Lower leg skin (tissue), 3 donors: ENCODE measurements around the gene KIAA0040.

Experiments
- CTCF ChIP-seq, 3 donors: fragments of 450-650 bp; IDR thresholded peaks; one replicate each; pipeline ENCODE4 v1.5.1; 2016; ENCODE audit warnings: antibody characterized with exemption in 3 of 3, mild to moderate bottlenecking in 3 of 3, moderate library complexity in 2 of 3
- POLR2A ChIP-seq, 2 donors: fragments of 450-650 bp; IDR thresholded peaks; one replicate each; pipeline ENCODE4 v1.6.1; 2016 to 2017; ENCODE audit warnings: antibody characterized with exemption in 2 of 2, mild to moderate bottlenecking in 1 of 2, moderate library complexity in 1 of 2

- TF ChIP-seq POLR2A (IDR thresholded peaks at IDR 0.05), result no peak
- TF ChIP-seq CTCF (IDR thresholded peaks at IDR 0.05), result no peak
Measured at GRCh38 chr1:175195798-175196197, 3.2 kb upstream of the KIAA0040 start.
